Mesenchymal stem cell (in vitro differentiated cells and primary cell): ENCODE results near the gene TUB.

ENCODE experiments used
- DNase-seq: peaks from one replicate; pipeline ENCODE4 v3.0.0-alpha.2; 2013
- H2AFZ ChIP-seq: one replicate; pipeline ENCODE4 v1.6.1; 2013; ENCODE audit warnings: low read depth, mild to moderate bottlenecking, control low read depth, inconsistent platforms, low read length, moderate library complexity
- H2AK5ac ChIP-seq: 2 replicates; pipeline ENCODE4 v1.6.1; 2013; ENCODE audit warnings: low read length, moderate library complexity, mild to moderate bottlenecking, inconsistent platforms; ENCODE audit not compliant: severe bottlenecking
- H2BK120ac ChIP-seq: one replicate; pipeline ENCODE4 v1.6.1; 2013; ENCODE audit warnings: low read depth, mild to moderate bottlenecking, inconsistent platforms, low read length, moderate library complexity
- H2BK12ac ChIP-seq, 2 experiments: one replicate each; pipeline ENCODE4 v1.6.1; 2013; ENCODE audit warnings: inconsistent platforms in 2 of 2, low read length in 2 of 2, mild to moderate bottlenecking in 2 of 2, moderate library complexity in 2 of 2, control low read depth in 1 of 2
- H2BK15ac ChIP-seq: one replicate; pipeline ENCODE4 v1.6.1; 2013; ENCODE audit warnings: mild to moderate bottlenecking, low read depth, inconsistent platforms; ENCODE audit not compliant: poor library complexity, severe bottlenecking
- H2BK5ac ChIP-seq: 2 replicates; pipeline ENCODE4 v1.6.1; 2013; ENCODE audit warnings: low read depth, mild to moderate bottlenecking, low read length, control low read depth, inconsistent platforms; ENCODE audit not compliant: poor library complexity, severe bottlenecking
- H3K14ac ChIP-seq, 2 experiments: one replicate each; pipeline ENCODE4 v1.6.1; 2013; ENCODE audit warnings: inconsistent platforms in 2 of 2, low read length in 2 of 2, control low read depth in 1 of 2, mild to moderate bottlenecking in 1 of 2, moderate library complexity in 1 of 2
- H3K18ac ChIP-seq, 2 experiments: one replicate each; pipeline ENCODE4 v1.6.1; 2013; ENCODE audit warnings: inconsistent platforms in 2 of 2, low read length in 2 of 2, control low read depth in 1 of 2, low read depth in 1 of 2, mild to moderate bottlenecking in 1 of 2
- H3K23ac ChIP-seq, 2 experiments: one replicate each; pipeline ENCODE4 v1.6.1; 2013; ENCODE audit warnings: inconsistent platforms in 2 of 2, low read length in 2 of 2, mild to moderate bottlenecking in 2 of 2, moderate library complexity in 2 of 2, control low read depth in 1 of 2
- H3K27ac ChIP-seq: 2 replicates; pipeline ENCODE4 v1.5.1; 2013; ENCODE audit warnings: mild to moderate bottlenecking, moderate library complexity, low read length, control low read depth, inconsistent platforms; ENCODE audit not compliant: poor library complexity, severe bottlenecking
- H3K27me3 ChIP-seq, 2 experiments: 2 replicates each; pipeline versions ENCODE4 v1.6.1 to v1.7.0; 2013; ENCODE audit warnings: low read length in 2 of 2, mild to moderate bottlenecking in 2 of 2, moderate library complexity in 2 of 2, control low read depth in 1 of 2, inconsistent platforms in 1 of 2; ENCODE audit not compliant: control insufficient read depth in 1 of 2, insufficient read depth in 1 of 2
- H3K36me3 ChIP-seq, 2 experiments: 2 replicates each; pipeline versions ENCODE4 v1.6.1 to v1.7.0; 2013; ENCODE audit warnings: low read length in 2 of 2, control low read depth in 1 of 2, inconsistent platforms in 1 of 2, low read depth in 1 of 2, mild to moderate bottlenecking in 1 of 2; ENCODE audit not compliant: insufficient read depth in 2 of 2, control insufficient read depth in 1 of 2
- H3K4ac ChIP-seq, 2 experiments: one replicate each; pipeline ENCODE4 v1.6.1; 2013; ENCODE audit warnings: inconsistent platforms in 2 of 2, low read length in 2 of 2, mild to moderate bottlenecking in 2 of 2, moderate library complexity in 2 of 2, control low read depth in 1 of 2, low read depth in 1 of 2
- H3K4me1 ChIP-seq: 2 replicates; pipeline ENCODE4 v1.6.1; 2013; ENCODE audit warnings: low read depth, low read length, control low read depth; ENCODE audit not compliant: control insufficient read depth, insufficient read depth
- H3K4me2 ChIP-seq: 2 replicates; pipeline ENCODE4 v1.6.1; 2013; ENCODE audit warnings: low read length, mild to moderate bottlenecking, inconsistent platforms; ENCODE audit not compliant: poor library complexity, severe bottlenecking
- H3K4me3 ChIP-seq, 2 experiments: 2 replicates each; pipeline versions ENCODE4 v1.5.1 to v1.7.0; 2013; ENCODE audit warnings: low read length in 2 of 2, mild to moderate bottlenecking in 2 of 2, control low read depth in 1 of 2, low read depth in 1 of 2; ENCODE audit not compliant: insufficient read depth in 1 of 2
- H3K79me1 ChIP-seq: replicated peaks from 2 replicates; pipeline ENCODE4 v1.6.1; 2013; ENCODE audit warnings: mild to moderate bottlenecking, control low read depth, low read length, inconsistent platforms; ENCODE audit not compliant: poor library complexity, severe bottlenecking
- H3K9ac ChIP-seq: 2 replicates; pipeline ENCODE4 v1.7.0; 2013; ENCODE audit warnings: mild to moderate bottlenecking, low read length, moderate library complexity
- H3K9me3 ChIP-seq: 2 replicates; pipeline ENCODE4 v1.7.0; 2013; ENCODE audit warnings: mild to moderate bottlenecking, low read length; ENCODE audit not compliant: control insufficient read depth
- H4K8ac ChIP-seq: one replicate; pipeline ENCODE4 v1.6.1; 2013; ENCODE audit warnings: inconsistent platforms, mild to moderate bottlenecking, low read length, moderate library complexity
- H4K91ac ChIP-seq: one replicate; pipeline ENCODE4 v1.6.1; 2013; ENCODE audit warnings: mild to moderate bottlenecking, low read length, inconsistent platforms
- WGBS: methylation state at CpG from one replicate; pipeline ENCODE4 v1.1.7; 2013; ENCODE audit warnings: mixed read lengths; 5-methylcytosine and 5-hydroxymethylcytosine counted together

The TUB gene

DNA sequence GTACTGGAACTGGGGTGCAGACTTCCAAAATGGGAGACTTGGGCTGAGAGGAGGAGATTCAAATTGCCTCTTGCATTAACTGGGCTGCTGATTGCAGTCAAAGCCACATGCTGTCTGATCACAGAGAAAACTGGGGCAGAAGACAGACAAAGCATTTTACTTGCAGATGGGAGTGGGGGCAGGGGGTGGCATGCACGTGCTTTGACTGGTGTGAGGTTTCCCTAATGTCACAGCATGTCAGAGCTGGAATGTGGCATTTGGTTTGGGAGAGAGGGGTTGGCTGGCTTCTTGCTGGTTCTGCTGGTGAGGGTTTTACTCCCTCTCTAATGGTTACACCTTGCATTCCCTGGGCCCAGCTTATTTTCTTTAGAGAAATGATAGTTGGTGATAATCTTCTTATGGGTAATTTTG is 2.9 kb downstream of the TUB start:
- DNase-seq, result no peak
- Histone ChIP-seq H3K4me1 (peaks cover 12% of the 10 kb centered on the region), H2BK5ac (no peak overlapping the region), H3K4me3 (no peak overlapping the region), H3K79me1 (no peaks in the 10 kb centered on the region), H2BK120ac (no peak overlapping the region), H2BK15ac (no peak overlapping the region), H3K23ac (no peak overlapping the region), H2AFZ (no peak overlapping the region), H3K4ac (no peak overlapping the region), H2BK12ac (no peak overlapping the region), H3K14ac (no peak overlapping the region), H4K8ac (no peak overlapping the region), H3K4me2 (no peak overlapping the region), H4K91ac (peak overlapping the region; percentile 10), H3K9ac (no peak overlapping the region), H3K27me3 (peaks cover 0 to 76% of the 10 kb centered on the region in 2 experiments), H3K9me3 (no peaks in the 10 kb centered on the region), H2AK5ac (no peak overlapping the region), H3K27ac (no peak overlapping the region), H3K36me3 (no peaks in the 10 kb centered on the region), H3K18ac (no peak overlapping the region)
- WGBS, result 19% methylated on average over 1 of the region's 1 CpG

DNA sequence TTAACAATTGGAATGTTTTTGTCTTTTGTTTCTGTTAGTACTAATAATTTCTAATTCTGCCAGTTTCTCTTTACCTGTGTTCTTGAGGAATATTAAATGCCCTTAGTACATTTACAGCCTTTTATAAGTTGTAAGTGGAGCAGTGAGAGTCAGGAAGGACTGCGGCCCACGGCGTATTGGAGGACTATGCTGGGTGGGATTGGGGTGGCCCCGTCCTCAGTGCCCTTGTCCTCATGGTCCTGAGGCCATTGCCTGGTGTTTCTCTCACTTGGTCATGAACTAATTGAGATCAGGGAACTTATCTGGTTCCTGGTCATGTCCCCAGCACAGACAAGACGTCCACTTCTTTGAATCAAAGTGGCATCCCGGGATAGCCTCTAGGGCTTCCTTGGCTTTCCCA is 3.3 kb downstream of the TUB start:
- H3K14ac ChIP-seq, result no peak overlapping the region
- no peak for DNase-seq
- H4K91ac ChIP-seq, result no peak overlapping the region
- no peak overlapping the region for H3K27ac ChIP-seq
- no peak overlapping the region for H3K4me2 ChIP-seq
- no peak overlapping the region for H3K9ac ChIP-seq
- no peak overlapping the region for H2BK15ac ChIP-seq
- H3K18ac ChIP-seq, result no peak overlapping the region
- H3K23ac ChIP-seq, result no peak overlapping the region
- peaks cover 0 to 71% of the 10 kb centered on the region in 2 experiments for H3K27me3 ChIP-seq
- peaks cover 12% of the 10 kb centered on the region for H3K4me1 ChIP-seq
- no peaks in the 10 kb centered on the region for H3K79me1 ChIP-seq
- H2BK12ac ChIP-seq, result no peak overlapping the region
- no peak overlapping the region for H2BK5ac ChIP-seq
- H3K4me3 ChIP-seq, result no peak overlapping the region
- no peak overlapping the region for H4K8ac ChIP-seq
- H2AK5ac ChIP-seq, result no peak overlapping the region
- no peak overlapping the region for H2BK120ac ChIP-seq
- H3K4ac ChIP-seq, result no peak overlapping the region
- WGBS, result 96% methylated on average over 6 of the region's 6 CpGs
- no peaks in the 10 kb centered on the region for H3K36me3 ChIP-seq
- no peak overlapping the region for H2AFZ ChIP-seq
- H3K9me3 ChIP-seq, result no peaks in the 10 kb centered on the region

DNA sequence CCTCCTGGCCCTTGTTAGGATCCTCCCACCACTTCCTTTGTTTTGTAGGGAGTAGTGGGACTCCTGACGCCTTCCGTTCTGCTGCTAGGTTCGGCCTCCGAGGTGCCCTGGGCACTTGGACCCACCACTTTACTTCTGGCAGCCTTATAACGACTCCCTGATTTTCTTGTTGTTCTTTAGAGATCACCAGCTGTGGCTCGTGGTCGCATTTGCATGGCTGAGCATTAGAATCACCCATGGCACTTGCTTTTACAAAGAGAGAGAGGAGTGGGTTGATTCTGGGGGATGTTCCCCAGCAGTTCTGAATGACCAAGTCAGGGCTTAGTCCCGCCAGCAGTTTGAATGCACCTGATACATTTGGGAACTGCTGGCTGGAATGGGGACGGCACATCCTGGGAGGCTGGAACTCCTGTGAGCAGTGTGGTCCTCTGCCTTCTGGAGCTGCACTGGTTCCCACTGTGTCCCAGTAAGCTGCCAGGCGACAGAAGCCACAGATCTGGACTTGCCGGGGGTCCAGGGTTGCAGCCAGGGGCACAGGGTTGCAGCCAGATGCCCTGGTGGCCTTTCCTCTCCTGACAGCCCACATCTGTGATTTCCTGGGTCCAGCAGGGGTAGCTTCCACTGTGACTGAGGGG is 4.1 kb downstream of the TUB start:
- WGBS, result 83% methylated on average over 11 of the region's 11 CpGs
- H2BK15ac ChIP-seq, result no peak overlapping the region
- no peak overlapping the region for H4K8ac ChIP-seq
- no peak for DNase-seq
- no peak overlapping the region for H3K4ac ChIP-seq
- H2AFZ ChIP-seq, result no peak overlapping the region
- H3K4me1 ChIP-seq, result peaks cover 12% of the 10 kb centered on the region
- no peaks in the 10 kb centered on the region for H3K79me1 ChIP-seq
- H2BK5ac ChIP-seq, result no peak overlapping the region
- H3K27ac ChIP-seq, result no peak overlapping the region
- no peak overlapping the region for H2AK5ac ChIP-seq
- no peak overlapping the region for H2BK120ac ChIP-seq
- H3K36me3 ChIP-seq, result no peaks in the 10 kb centered on the region
- no peak overlapping the region for H4K91ac ChIP-seq
- no peak overlapping the region for H3K9ac ChIP-seq
- no peaks in the 10 kb centered on the region for H3K9me3 ChIP-seq
- H3K27me3 ChIP-seq, result peaks cover 0 to 63% of the 10 kb centered on the region in 2 experiments
- no peak overlapping the region for H3K18ac ChIP-seq
- no peak overlapping the region for H2BK12ac ChIP-seq
- H3K4me2 ChIP-seq, result no peak overlapping the region
- no peak overlapping the region for H3K14ac ChIP-seq
- no peak overlapping the region for H3K23ac ChIP-seq
- H3K4me3 ChIP-seq, result no peak overlapping the region

DNA sequence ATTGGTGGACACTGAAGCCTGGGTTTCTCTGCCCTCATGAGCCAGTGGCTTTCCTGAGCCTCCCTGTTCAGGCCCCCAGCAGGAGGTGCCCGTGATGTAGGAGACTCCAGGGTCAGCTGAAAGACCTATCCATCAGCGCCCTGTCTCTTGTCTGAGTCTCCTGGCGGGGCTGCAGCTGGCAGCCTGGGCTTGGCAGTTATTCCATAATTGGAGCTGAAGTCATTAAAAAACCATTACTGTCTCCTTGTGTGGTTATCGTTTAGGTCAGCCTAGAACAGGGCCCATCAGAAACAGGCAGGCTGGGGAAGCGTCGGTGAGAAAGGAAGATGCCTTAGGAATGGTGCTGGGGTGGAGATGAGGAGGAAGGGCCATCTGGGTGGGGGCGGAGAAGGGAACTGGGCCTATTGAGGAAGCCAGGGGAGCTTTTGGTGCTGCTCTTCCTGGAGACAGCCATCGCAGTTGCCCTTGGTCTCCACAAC is 5.0 kb downstream of the TUB start:
- Histone ChIP-seq H3K18ac (no peak overlapping the region), H3K23ac (no peak overlapping the region), H2BK15ac (no peak overlapping the region), H3K9ac (no peak overlapping the region), H3K9me3 (no peaks in the 10 kb centered on the region), H4K8ac (no peak overlapping the region), H2AK5ac (no peak overlapping the region), H3K79me1 (no peaks in the 10 kb centered on the region), H4K91ac (no peak overlapping the region), H3K4me2 (no peak overlapping the region), H3K27me3 (peaks cover 0 to 57% of the 10 kb centered on the region in 2 experiments), H3K4me3 (no peak overlapping the region), H2AFZ (no peak overlapping the region), H2BK12ac (no peak overlapping the region), H3K14ac (no peak overlapping the region), H3K36me3 (peaks cover 0 to under 1% of the 10 kb centered on the region in 2 experiments), H2BK120ac (no peak overlapping the region), H3K4ac (no peak overlapping the region), H3K4me1 (peaks cover 8% of the 10 kb centered on the region), H2BK5ac (no peak overlapping the region), H3K27ac (no peak overlapping the region)
- WGBS, result 91% methylated on average over 8 of the region's 8 CpGs
- no peak for DNase-seq
